Adipocyte (in vitro differentiated cells): ENCODE results near the gene NGF.

ENCODE experiments used
- DNase-seq: peaks from one replicate; pipeline ENCODE4 v3.0.0-alpha.2; 2015; ENCODE audit warnings: low read depth
- H3K27me3 ChIP-seq: replicated peaks from 2 replicates; pipeline ENCODE4 v1.7.0; 2013; ENCODE audit warnings: mild to moderate bottlenecking, low read length, moderate library complexity; ENCODE audit not compliant: control insufficient read depth, insufficient read depth
- H3K36me3 ChIP-seq: 2 replicates; pipeline ENCODE4 v1.7.0; 2013; ENCODE audit warnings: low read length, mild to moderate bottlenecking, moderate library complexity; ENCODE audit not compliant: control insufficient read depth, insufficient read depth, severe bottlenecking
- H3K4me1 ChIP-seq: 2 replicates; pipeline ENCODE4 v1.7.0; 2013; ENCODE audit warnings: mild to moderate bottlenecking, low read length, moderate library complexity; ENCODE audit not compliant: control insufficient read depth, insufficient read depth
- H3K4me3 ChIP-seq: 2 replicates; pipeline ENCODE4 v1.7.0; 2013; ENCODE audit warnings: mild to moderate bottlenecking, low read length, moderate library complexity
- H3K9ac ChIP-seq: 2 replicates; pipeline ENCODE4 v1.7.0; 2013; ENCODE audit warnings: mild to moderate bottlenecking, low read length, moderate library complexity
- H3K9me3 ChIP-seq: 2 replicates; pipeline ENCODE4 v1.7.0; 2013; ENCODE audit warnings: mild to moderate bottlenecking, low read length, moderate library complexity; ENCODE audit not compliant: control insufficient read depth

NGF gene

DNA sequence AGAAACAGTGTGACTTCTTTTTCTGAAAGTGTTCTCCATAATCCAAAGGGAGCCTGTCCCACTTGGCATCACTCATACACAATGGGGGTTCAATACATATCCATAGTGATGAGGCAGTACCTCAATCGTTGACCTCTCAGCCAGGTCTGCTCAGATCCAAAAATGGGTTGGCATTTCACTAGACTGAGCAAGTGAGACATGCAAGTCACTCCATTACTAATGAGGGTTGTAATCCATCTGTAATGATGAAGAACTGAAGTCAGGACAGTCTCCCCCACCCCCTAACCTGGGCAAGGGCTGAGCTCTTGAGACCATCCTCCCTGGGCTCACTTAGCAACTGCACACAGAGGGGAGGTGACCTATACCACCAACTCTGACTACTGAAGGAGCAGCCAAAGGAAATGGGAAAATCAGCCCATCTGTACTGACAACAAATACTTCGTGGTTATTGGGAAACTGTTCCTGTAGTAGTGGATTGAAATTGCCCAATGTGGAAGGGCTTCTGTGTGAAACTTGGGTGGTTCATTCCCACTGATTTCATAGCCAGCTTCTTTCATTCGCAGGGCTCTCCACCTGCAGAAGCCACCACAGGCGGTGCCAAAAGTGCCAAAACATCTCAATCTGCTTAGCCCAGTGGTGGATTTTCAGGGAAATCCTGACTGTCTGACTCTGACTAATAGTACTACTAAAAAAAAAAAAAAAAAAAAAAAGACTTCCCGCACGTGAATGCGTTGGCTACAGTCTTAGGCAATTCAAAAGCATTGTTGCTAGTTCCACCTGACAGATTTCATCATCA, 5.0 kb downstream of the NGF start:
- DNase-seq = peak; percentile 86
- H3K4me3 ChIP-seq = peak overlapping the region; percentile 49
- peak overlapping the region; percentile 71 for H3K9ac ChIP-seq
- H3K36me3 ChIP-seq = no peaks in the 10 kb centered on the region
- no peaks in the 10 kb centered on the region for H3K27me3 ChIP-seq
- peaks cover 77% of the 10 kb centered on the region for H3K4me1 ChIP-seq
- H3K9me3 ChIP-seq = no peaks in the 10 kb centered on the region

GRCh38 chr1:115331558-115332331, 6.3 kb downstream of the NGF start:
- H3K27me3 ChIP-seq = no peaks in the 10 kb centered on the region
- peak; percentile 79 for DNase-seq
- no peaks in the 10 kb centered on the region for H3K36me3 ChIP-seq
- peak overlapping the region; percentile 9 for H3K4me3 ChIP-seq
- H3K9me3 ChIP-seq = no peaks in the 10 kb centered on the region
- H3K9ac ChIP-seq = peak overlapping the region; percentile 71
- H3K4me1 ChIP-seq = peaks cover 74% of the 10 kb centered on the region

- no peaks in the 10 kb centered on the region for H3K9me3 ChIP-seq
- no peaks in the 10 kb centered on the region for H3K27me3 ChIP-seq
- H3K4me1 ChIP-seq = peaks cover 71% of the 10 kb centered on the region
- peak overlapping the region; percentile 71 for H3K9ac ChIP-seq
- H3K36me3 ChIP-seq = no peaks in the 10 kb centered on the region
- peak overlapping the region; percentile 24 for H3K4me3 ChIP-seq
- DNase-seq = peak; percentile 89
Measured at GRCh38 chr1:115330480-115331013, 7.5 kb downstream of the NGF start.

DNA sequence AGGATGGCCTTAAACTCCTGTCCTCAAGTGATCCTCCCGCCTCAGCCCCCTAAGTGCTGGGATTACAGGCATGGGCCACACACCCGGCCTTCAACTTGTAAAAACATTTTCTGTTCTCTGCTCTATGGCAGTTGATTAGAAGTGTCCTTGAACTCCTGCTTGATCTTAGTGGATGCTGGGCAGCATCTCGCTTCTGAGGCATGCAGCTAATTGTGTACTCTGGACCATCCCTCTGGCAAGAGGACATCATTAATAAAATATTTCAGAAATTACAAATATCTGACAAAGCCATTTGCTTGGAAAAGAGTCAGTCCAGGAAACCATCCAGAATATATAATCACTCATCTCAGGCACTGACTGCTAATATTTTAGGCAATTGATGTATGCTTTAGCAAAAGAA, 8.1 kb downstream of the NGF start:
- H3K9me3 ChIP-seq = no peaks in the 10 kb centered on the region
- DNase-seq = peak; percentile 46
- H3K9ac ChIP-seq = peak overlapping the region; percentile 71

DNA sequence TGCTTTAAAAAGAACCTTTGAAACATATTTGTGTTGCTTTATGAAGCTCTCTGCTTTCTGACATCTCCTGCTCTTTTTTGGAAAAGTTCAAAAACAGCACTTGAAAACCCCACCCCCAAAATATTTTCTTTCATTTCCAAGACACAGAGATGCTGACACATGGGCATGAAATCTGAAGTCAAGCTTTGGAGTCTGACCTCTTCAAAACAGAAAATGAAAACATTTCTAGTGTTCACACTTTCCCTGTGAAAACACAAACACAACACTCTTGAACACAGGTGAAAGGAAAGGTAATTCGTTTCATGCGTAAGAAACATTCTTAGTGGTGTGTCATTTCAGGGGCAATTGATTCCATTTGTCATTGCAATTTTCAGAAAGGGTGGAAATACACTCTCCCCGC, 10.8 kb downstream of the NGF start:
- Histone ChIP-seq H3K27me3 (no peaks in the 10 kb centered on the region), H3K9ac (no peak overlapping the region), H3K36me3 (no peaks in the 10 kb centered on the region), H3K4me3 (no peak overlapping the region), H3K9me3 (no peaks in the 10 kb centered on the region), H3K4me1 (peaks cover 62% of the 10 kb centered on the region)
- DNase-seq = peak; percentile 52

More for the DNA sequence above, 8.1 kb downstream of the NGF start:
- Histone ChIP-seq H3K4me1 (peaks cover 71% of the 10 kb centered on the region), H3K27me3 (no peaks in the 10 kb centered on the region), H3K4me3 (no peak overlapping the region), H3K36me3 (no peaks in the 10 kb centered on the region)

DNA sequence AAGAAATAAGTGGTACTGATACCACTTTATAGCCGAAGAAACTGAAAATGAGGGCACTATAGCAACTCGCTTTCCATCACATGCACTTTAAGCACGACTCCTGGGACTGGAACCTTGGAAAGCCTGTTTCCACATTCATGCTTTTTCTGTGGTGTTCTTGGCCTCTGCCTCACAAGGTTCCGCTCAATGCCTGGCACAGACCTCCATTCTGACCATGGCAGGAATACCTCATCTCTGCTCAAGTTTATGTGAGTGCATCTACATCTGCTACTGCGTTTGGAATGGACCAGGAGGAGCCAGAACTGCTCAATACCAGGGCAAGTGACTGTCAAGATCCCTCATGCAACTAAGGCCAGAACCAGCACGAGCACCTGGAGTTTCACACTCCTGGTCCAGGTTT, 11.6 kb downstream of the NGF start:
- H3K4me3 ChIP-seq = no peak overlapping the region
- no peaks in the 10 kb centered on the region for H3K36me3 ChIP-seq
- H3K9ac ChIP-seq = no peak overlapping the region
- H3K9me3 ChIP-seq = no peaks in the 10 kb centered on the region
- H3K27me3 ChIP-seq = no peaks in the 10 kb centered on the region
- H3K4me1 ChIP-seq = peaks cover 54% of the 10 kb centered on the region
- no peak for DNase-seq

GRCh38 chr1:115325874-115326273, 12.2 kb downstream of the NGF start:
- no peaks in the 10 kb centered on the region for H3K9me3 ChIP-seq
- H3K36me3 ChIP-seq = no peaks in the 10 kb centered on the region
- peaks cover 49% of the 10 kb centered on the region for H3K4me1 ChIP-seq
- no peaks in the 10 kb centered on the region for H3K27me3 ChIP-seq
- H3K4me3 ChIP-seq = peak overlapping the region; percentile 10
- DNase-seq = no peak
- no peak overlapping the region for H3K9ac ChIP-seq

DNA sequence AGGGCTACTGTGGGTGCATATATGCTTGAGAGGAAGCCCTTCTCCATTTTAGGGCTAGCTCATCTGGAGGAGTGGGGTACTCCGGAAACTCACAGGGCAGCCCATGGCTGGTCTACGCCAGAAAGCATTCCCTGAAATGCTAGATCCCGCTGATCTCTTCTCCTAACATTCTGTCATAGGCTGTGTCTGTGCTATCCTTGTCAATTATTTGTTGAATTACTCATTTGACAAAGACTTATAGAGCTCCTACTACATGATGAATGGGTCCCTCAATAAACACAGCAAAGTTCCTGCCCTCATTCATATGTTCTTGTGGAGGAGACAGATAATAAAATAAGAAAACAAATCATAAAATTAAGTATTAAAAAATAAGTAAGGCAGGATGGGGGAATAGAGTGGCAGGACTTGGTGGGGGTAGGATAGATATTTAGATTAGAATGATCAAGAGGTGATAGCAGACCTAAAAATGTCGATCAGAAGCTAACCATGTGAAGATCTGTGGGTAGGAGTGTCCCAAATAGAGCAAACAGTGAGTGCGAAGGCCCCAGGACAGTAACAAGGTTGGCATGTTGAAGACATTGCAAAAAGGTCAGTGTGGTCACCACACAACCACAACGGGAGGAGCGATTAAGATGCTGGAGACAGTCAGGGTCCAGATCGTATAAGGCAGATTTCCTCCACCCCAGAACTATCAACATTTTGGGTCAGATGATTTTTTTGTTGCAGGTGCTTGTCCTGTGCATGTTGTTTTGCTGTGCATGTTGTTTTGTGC, 13.2 kb downstream of the NGF start:
- Histone ChIP-seq H3K27me3 (no peaks in the 10 kb centered on the region), H3K36me3 (no peaks in the 10 kb centered on the region), H3K9ac (no peak overlapping the region), H3K4me1 (peaks cover 38% of the 10 kb centered on the region), H3K4me3 (no peak overlapping the region), H3K9me3 (no peaks in the 10 kb centered on the region)
- no peak for DNase-seq

DNA sequence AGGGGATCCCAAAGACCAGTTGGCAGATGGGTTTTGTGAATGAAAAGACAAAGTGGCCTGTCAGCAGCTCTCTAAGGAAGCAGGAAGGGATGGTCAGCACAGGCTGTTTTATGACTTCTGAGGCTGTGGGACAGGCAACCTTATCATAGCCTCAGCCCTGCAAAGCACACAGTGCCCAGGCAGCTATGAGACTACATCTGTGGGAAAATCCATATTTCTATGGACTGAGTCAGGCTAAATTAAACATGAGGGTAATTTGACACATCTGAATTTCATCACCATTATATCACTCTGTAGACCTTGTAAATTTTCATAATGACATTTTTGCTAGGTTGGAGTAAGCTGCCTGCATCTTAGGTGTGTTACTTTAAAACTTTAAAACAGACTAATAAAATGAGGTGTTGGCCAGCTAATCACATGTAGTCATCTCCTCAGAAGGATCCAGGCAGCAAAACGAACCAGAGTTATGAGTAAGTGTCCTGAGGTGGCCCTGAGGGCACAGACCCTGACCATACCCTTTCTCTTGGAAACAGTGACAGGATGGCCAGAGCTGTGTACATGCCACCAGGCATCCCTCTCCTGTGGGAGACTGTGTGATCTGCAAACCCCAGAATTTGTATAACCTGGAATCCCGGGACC, 14.6 kb downstream of the NGF start:
- H3K4me1 ChIP-seq = peaks cover 28% of the 10 kb centered on the region
- no peaks in the 10 kb centered on the region for H3K27me3 ChIP-seq
- no peaks in the 10 kb centered on the region for H3K9me3 ChIP-seq
- peaks cover 9% of the 10 kb centered on the region for H3K36me3 ChIP-seq
- H3K4me3 ChIP-seq = no peak overlapping the region
- peak; percentile 45 for DNase-seq
- H3K9ac ChIP-seq = no peak overlapping the region

DNA sequence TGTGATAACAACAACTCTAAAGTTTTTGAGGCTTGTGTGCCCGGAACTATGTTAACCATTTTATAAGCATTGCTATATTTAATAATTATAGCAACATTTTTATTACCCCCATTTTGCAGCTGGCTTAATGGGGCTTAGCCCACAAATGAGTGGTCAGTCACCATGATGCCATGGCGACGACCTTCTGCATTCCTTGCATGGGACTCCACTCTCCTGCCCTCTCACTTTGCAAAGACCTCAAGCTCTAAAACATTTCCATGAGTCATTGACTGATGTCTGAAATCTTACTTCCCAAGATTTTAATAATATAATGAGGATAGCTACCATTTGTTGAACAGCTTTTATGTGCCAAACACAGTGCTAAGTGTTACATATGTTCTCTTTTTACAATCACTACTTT, 15.4 kb downstream of the NGF start:
- peak; percentile 42 for DNase-seq

More for the DNA sequence above, 15.4 kb downstream of the NGF start:
- H3K36me3 ChIP-seq = peaks cover 10% of the 10 kb centered on the region
- no peaks in the 10 kb centered on the region for H3K9me3 ChIP-seq
- no peaks in the 10 kb centered on the region for H3K27me3 ChIP-seq
- no peak overlapping the region for H3K4me3 ChIP-seq
- no peak overlapping the region for H3K9ac ChIP-seq
- H3K4me1 ChIP-seq = peaks cover 28% of the 10 kb centered on the region
